IPS-20b (cell line): ENCODE results near the gene TNMD.
"Not testable (repeated sequence)": the region's sequence is repeated elsewhere in the genome, so short reads cannot be mapped to it uniquely, and the experiment has no call there.

Source experiments
- H3K27ac ChIP-seq: one replicate; pipeline ENCODE4 v1.5.1; 2013; ENCODE audit warnings: low read length
- H3K27me3 ChIP-seq: 2 replicates; pipeline ENCODE4 v1.6.1; 2013; ENCODE audit warnings: mild to moderate bottlenecking, low read length, inconsistent platforms; ENCODE audit not compliant: insufficient read depth
- H3K36me3 ChIP-seq: 2 replicates; pipeline ENCODE4 v1.6.1; 2013; ENCODE audit warnings: low read depth, mild to moderate bottlenecking, inconsistent platforms, low read length, moderate library complexity; ENCODE audit not compliant: insufficient read depth
- H3K4me1 ChIP-seq: 2 replicates; pipeline ENCODE4 v1.6.1; 2013; ENCODE audit warnings: mild to moderate bottlenecking, control low read depth, inconsistent platforms, low read length, moderate library complexity; ENCODE audit not compliant: insufficient read depth
- H3K4me3 ChIP-seq: 2 replicates; pipeline ENCODE4 v1.5.1; 2013; ENCODE audit warnings: mild to moderate bottlenecking, low read length, inconsistent platforms
- H3K9ac ChIP-seq: 2 replicates; pipeline ENCODE4 v1.6.1; 2013; ENCODE audit warnings: low read depth, mild to moderate bottlenecking, inconsistent platforms, low read length, moderate library complexity
- H3K9me3 ChIP-seq: 2 replicates; pipeline ENCODE4 v1.6.1; 2013; ENCODE audit warnings: mild to moderate bottlenecking, low read depth, low read length, inconsistent platforms; ENCODE audit not compliant: insufficient read depth

Gene TNMD

GRCh38 chrX:100584611-100585010 is at the start of gene TNMD:
Gene TNMD, plus strand, starts transcription at chrX:100584936. Its CDS starts 83 bp downstream, at chrX:100585019.
- no peaks in the 10 kb centered on the region for H3K9me3 ChIP-seq
- no peak within 1 kb of the TSS for H3K4me3 ChIP-seq
- no peak within 1 kb of the TSS for H3K27ac ChIP-seq
- no peaks in the 10 kb centered on the region for H3K4me1 ChIP-seq
- H3K9ac ChIP-seq = no peak within 1 kb of the TSS
- no peaks in the 10 kb centered on the region for H3K36me3 ChIP-seq
- no peaks in the 10 kb centered on the region for H3K27me3 ChIP-seq

DNA sequence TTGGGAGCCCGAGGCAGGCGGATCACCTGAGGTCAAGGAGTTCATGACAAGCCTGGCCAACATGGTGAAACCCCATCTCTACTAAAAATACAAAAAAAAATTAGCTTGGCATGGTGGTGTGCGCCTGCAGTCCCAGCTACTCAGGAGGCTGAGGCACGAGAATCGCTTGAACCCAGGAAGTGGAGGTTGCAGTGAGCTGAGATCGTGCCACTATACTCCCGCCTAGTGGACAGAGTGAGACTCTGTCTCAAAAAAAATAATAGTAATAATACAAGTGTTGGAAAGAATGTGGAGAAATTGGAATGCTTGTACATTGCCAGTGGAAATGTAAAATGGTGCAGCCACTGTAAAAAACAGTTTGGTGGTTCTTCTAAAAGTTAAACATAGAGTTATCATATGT is 19.2 kb upstream of the TNMD start:
- not testable (repeated sequence) for H3K27ac ChIP-seq, H3K27me3 ChIP-seq, H3K9ac ChIP-seq, H3K4me1 ChIP-seq, H3K4me3 ChIP-seq, H3K9me3 ChIP-seq, H3K36me3 ChIP-seq

DNA sequence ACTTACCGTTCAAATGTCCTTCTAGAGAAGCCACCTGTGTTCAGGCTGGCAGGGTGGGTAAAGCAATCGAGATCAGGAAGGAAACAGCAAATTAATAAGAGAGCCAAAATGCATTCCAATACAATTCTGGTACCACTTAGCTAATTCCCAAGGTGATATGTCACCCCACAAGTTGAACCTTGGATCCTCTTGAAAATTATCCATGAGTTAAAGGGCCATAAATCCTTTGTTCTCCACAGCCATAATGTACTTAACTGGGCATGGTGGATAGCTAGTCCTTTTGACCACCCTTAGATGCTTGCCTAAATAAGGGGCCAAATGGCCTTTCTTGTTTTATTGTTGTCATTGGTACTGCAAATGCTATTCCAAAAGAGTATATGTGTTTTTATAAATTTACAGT is 2.0 kb downstream of the TNMD start:
- Histone ChIP-seq H3K9me3 (no peaks in the 10 kb centered on the region), H3K9ac (no peak overlapping the region), H3K4me3 (no peak overlapping the region), H3K27me3 (no peaks in the 10 kb centered on the region), H3K4me1 (no peaks in the 10 kb centered on the region), H3K36me3 (no peaks in the 10 kb centered on the region), H3K27ac (no peak overlapping the region)

GRCh38 chrX:100587861-100588260 is 3.1 kb downstream of the TNMD start:
- Histone ChIP-seq H3K36me3 (no peaks in the 10 kb centered on the region), H3K4me1 (no peaks in the 10 kb centered on the region; the same call in 1 of the 2 replicates), H3K4me3 (no peak overlapping the region), H3K9ac (no peak overlapping the region), H3K27me3 (no peaks in the 10 kb centered on the region), H3K27ac (no peak overlapping the region), H3K9me3 (no peaks in the 10 kb centered on the region)

- Histone ChIP-seq H3K9ac (no peak overlapping the region), H3K4me1 (peaks cover 3% of the 10 kb centered on the region; the same call in 1 of the 2 replicates), H3K27me3 (no peaks in the 10 kb centered on the region), H3K4me3 (no peak overlapping the region), H3K27ac (no peak overlapping the region), H3K36me3 (no peaks in the 10 kb centered on the region), H3K9me3 (no peaks in the 10 kb centered on the region)
Observed at GRCh38 chrX:100591256-100592051, 6.7 kb downstream of the TNMD start.

DNA sequence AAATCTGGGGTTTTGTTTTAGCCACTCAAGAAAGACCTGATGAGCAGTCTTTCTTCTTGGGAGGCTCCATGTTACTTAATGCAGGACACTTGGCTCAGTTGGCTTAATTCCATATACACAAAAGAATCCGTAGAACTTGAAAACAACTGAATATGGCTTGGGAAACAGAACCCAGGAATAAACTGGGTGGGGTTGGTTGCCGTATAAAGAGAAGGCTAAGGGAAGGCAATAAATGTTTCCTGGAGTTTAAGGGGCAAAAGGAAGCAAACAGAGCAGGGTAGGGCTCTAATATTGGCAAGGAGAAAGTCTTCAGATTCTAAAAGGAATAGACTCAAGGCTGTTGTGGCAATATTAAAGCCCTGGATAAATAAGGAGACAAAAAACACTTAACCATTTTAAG is 8.4 kb downstream of the TNMD start:
- Histone ChIP-seq H3K27me3 (no peaks in the 10 kb centered on the region), H3K4me3 (no peak overlapping the region), H3K27ac (no peak overlapping the region), H3K9me3 (no peaks in the 10 kb centered on the region), H3K9ac (no peak overlapping the region), H3K36me3 (no peaks in the 10 kb centered on the region), H3K4me1 (peaks cover 8% of the 10 kb centered on the region; the same call in 1 of the 2 replicates)

DNA sequence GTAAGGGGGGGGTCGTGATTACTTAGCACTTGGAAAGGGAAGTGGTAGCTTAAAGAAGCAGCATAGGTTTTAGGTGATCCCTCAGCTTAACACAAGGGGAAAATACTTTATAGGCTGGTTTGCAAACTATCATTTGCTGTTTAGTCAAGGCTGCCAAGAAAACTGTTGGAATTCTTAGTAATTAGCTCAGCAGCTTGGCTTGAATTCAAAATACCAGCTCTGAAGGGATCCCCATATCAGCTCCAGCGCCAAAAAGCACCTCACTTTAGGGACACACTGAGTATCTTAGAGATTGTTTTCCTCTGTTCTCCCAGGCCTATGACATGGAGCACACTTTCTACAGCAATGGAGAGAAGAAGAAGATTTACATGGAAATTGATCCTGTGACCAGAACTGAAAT is 8.8 kb downstream of the TNMD start:
- H3K27ac ChIP-seq = no peak overlapping the region
- no peaks in the 10 kb centered on the region for H3K36me3 ChIP-seq
- peak overlapping the region; percentile 37; the same call in 1 of the 2 replicates for H3K9ac ChIP-seq
- no peaks in the 10 kb centered on the region for H3K27me3 ChIP-seq
- peaks cover 8% of the 10 kb centered on the region; the same call in 1 of the 2 replicates for H3K4me1 ChIP-seq
- peak overlapping the region; percentile 49; the same call in 1 of the 2 replicates for H3K4me3 ChIP-seq
- no peaks in the 10 kb centered on the region for H3K9me3 ChIP-seq

GRCh38 chrX:100596601-100597000 is 11.9 kb downstream of the TNMD start:
- H3K27me3 ChIP-seq = no peaks in the 10 kb centered on the region
- no peaks in the 10 kb centered on the region for H3K9me3 ChIP-seq
- H3K36me3 ChIP-seq = no peaks in the 10 kb centered on the region
- H3K27ac ChIP-seq = no peak overlapping the region
- H3K4me3 ChIP-seq = no peak overlapping the region
- no peak overlapping the region for H3K9ac ChIP-seq
- peaks cover 8% of the 10 kb centered on the region; the same call in 1 of the 2 replicates for H3K4me1 ChIP-seq

- H3K27me3 ChIP-seq = no peaks in the 10 kb centered on the region
- no peak overlapping the region for H3K27ac ChIP-seq
- no peak overlapping the region for H3K4me3 ChIP-seq
- no peaks in the 10 kb centered on the region for H3K9me3 ChIP-seq
- H3K36me3 ChIP-seq = no peaks in the 10 kb centered on the region
- H3K9ac ChIP-seq = no peak overlapping the region
- H3K4me1 ChIP-seq = peaks cover 5% of the 10 kb centered on the region; the same call in 1 of the 2 replicates
Observed at GRCh38 chrX:100599456-100599855, 14.7 kb downstream of the TNMD start.

DNA sequence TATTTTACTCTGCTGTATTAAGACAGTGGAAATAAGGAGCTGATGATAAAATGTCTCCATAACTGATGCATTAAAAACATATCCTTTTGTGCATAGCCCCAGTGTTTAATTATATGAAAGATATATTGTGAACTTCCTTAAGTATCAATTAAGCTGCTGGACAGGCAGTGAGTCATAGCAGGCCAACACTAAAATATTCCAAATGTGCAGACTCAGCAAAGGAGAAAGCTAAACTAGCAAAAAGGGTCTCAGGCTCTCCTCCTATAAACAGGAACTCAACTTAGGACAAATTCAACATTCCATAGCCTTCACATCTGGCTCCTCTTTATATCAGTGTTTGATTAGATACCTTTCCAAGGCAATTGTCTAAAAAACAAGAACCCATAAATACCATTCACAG is 15.6 kb downstream of the TNMD start:
- no peaks in the 10 kb centered on the region for H3K9me3 ChIP-seq
- no peaks in the 10 kb centered on the region for H3K36me3 ChIP-seq
- no peak overlapping the region for H3K27ac ChIP-seq
- H3K4me3 ChIP-seq = no peak overlapping the region
- H3K9ac ChIP-seq = no peak overlapping the region
- H3K27me3 ChIP-seq = no peaks in the 10 kb centered on the region
- H3K4me1 ChIP-seq = peaks cover 5% of the 10 kb centered on the region; the same call in 1 of the 2 replicates

GRCh38 chrX:100600758-100601157 is 16.0 kb downstream of the TNMD start:
- peaks cover 5% of the 10 kb centered on the region; the same call in 1 of the 2 replicates for H3K4me1 ChIP-seq
- no peaks in the 10 kb centered on the region for H3K9me3 ChIP-seq
- H3K27ac ChIP-seq = no peak overlapping the region
- no peaks in the 10 kb centered on the region for H3K36me3 ChIP-seq
- no peaks in the 10 kb centered on the region for H3K27me3 ChIP-seq
- no peak overlapping the region for H3K4me3 ChIP-seq
- H3K9ac ChIP-seq = no peak overlapping the region

DNA sequence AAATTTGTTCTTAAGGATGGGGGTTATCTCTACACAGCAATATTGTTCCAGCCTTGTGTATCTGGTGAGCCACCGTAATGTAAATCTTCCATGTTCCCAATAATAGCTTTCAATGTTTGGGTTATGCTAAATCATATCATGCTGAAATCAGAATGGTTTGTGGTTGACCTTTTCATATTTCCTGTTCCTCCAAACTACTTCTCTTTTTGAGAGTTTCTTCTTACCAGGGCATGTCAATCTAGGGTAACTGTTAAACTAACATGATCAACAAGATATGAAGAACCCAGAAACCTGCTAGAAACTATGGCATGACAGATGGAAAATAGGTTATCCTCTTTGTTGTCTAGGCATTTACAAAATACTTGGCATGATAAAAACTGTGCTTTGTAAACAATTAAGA is 22.0 kb downstream of the TNMD start:
- Histone ChIP-seq H3K4me3 (no peak overlapping the region), H3K9ac (no peak overlapping the region), H3K36me3 (no peaks in the 10 kb centered on the region), H3K27ac (no peak overlapping the region), H3K9me3 (no peaks in the 10 kb centered on the region), H3K27me3 (no peaks in the 10 kb centered on the region), H3K4me1 (peaks cover 5% of the 10 kb centered on the region; the same call in 1 of the 2 replicates)
